Ecto neural progenitor cell (in vitro differentiated cells): ENCODE results near the gene MYO5B.

Experiments
- DNase-seq: peaks from one replicate; pipeline ENCODE4 v3.0.0-alpha.2; 2018; ENCODE audit warnings: low spot score

The MYO5B gene

DNA sequence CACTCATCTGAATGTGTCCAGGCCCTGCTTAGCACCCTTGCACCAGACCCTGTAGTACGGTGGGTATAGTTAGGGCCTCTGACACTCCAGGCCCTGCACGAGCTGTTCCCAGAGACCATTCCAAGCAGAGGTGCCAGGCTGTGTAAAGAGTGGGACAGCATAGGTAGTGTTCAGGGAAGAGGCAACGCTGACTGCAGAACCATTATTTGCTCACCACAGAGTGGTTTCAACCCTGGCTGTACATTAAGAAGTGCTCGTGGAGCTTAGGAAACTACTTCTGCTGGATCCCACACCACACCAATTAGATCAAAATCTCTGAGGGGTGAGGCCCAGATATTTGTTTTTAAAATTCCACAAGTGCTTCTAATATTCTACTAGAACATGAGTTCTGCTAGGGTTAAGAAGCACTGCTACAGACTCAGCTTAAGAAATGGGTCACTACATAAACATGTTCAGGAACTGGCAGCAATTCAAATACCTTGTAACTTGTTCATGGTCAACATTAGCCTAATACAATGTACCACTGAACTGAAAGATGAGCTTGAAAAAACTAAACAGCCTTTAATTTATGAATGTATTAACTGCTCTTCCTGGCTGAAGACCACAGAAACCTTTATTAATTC is 183.0 kb downstream of the MYO5B start:
- no peak for DNase-seq

DNA sequence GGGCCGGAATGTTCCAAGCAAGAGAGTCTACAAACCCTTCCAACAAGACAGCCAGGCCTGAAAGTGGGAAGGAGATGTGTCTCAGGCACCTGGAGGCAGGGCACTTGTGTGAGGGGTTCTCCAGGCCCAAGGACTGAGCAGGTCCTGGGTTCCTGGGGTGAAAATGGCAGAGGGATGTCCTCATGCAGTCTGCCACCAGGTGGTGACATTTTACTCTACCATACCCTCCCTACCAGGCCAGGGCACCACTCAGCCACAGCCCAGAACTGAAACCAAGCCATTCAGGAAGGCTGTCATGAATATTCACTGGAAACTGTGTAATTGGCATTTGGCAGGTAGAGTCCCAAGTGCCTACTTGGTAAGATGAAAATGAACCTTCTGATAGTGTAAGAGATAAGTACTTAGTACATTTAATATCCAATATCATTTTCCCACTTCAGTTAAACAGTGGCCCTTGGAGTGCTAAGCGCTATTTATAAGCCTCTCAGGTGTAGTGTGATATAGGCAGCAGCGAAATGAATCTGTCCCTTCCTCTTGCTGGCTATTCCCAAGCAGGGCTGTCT is 185.1 kb downstream of the MYO5B start:
- DNase-seq = peak; percentile 60

DNA sequence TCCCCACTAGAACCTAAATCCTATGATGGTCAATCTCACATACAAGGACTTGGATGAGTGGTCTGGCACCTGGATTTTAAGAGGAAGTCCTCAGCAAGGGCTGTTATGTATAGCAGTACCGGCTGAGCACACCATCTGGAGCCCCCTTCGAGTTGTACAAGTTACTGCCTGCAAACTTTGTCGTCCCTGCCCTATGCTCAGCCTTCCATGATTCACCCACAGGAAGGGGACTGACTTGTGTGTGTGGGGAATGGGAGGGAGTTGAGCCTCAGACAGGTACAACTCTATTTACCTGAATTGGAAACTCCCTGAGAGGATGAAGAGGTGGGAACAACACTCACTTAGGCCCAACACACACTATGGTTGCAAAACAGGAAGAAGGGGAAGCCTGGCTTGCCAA is 186.6 kb downstream of the MYO5B start:
- DNase-seq = no peak

GRCh38 chr18:50006470-50007046 is 188.4 kb downstream of the MYO5B start:
- no peak for DNase-seq

GRCh38 chr18:50004013-50004412 is 190.9 kb downstream of the MYO5B start:
- DNase-seq = no peak

GRCh38 chr18:50002781-50003180 is 192.2 kb downstream of the MYO5B start:
- no peak for DNase-seq

- no peak for DNase-seq
These were observed 194.7 kb downstream of the MYO5B start for GRCh38 chr18:50000227-50000626.

GRCh38 chr18:49999128-49999527 is 195.8 kb downstream of the MYO5B start:
- DNase-seq = no peak

DNA sequence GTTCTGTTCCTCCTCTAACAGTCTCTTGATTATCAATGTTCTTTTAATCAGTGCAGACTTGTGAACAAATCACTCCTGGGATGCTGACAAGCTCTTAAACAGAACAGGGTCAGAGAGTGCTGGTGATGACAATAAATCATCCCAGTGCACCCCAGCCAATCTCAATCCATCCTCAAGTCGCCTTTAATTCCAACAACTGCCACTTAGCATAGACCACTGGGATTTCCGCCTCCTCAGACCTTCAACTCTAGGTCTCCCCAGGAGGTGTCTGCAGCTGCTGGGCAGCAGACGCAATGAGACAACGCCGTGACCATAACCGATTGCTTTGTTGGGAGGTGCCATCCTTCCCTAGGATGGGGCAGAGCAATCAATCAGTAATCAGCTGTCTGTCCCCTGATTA is 197.4 kb downstream of the MYO5B start:
- no peak for DNase-seq

DNA sequence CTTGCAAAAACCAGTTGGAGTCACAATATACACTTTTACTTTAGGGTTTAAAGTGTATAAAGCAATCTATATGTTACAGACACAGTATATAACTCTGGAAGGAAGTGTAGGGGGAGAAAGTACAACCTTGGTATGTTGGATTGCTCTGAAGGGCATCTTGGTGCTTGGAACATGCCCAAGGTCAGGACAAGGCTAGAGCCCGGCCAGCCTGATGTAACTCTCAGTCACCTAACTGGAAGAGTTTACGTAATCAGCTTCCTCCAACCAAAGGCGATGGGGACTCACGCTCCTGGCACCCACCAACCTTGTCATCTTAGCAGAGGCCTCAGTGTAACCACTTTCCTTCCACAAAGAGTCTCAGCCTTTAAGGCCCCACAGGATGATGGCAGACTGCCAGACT is 200.5 kb downstream of the MYO5B start:
- no peak for DNase-seq

DNA sequence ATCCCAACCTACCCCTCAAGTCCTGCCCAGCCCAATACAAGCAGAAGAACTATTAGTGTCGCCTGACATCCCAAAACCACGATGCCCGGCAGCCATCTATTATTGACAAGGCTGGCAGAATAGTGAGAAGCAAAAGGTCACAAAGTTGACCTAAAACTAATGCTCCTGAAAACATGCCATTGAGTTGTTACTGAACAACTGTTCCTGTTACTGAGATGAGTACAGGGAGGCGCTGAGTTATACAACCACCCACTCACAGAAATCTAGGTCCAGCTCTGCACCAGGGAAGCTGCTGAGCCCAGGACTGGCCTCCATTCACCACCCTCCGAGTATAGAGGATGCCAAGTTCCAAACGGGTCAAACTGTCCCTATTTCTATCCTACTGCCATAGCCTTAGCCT is 201.6 kb downstream of the MYO5B start:
- no peak for DNase-seq

- no peak for DNase-seq
These were observed 206.2 kb downstream of the MYO5B start for GRCh38 chr18:49988733-49989132.

- no peak for DNase-seq
These were observed 206.8 kb downstream of the MYO5B start for GRCh38 chr18:49988101-49988500.

GRCh38 chr18:49985236-49985635 is 209.7 kb downstream of the MYO5B start:
- DNase-seq = no peak

DNA sequence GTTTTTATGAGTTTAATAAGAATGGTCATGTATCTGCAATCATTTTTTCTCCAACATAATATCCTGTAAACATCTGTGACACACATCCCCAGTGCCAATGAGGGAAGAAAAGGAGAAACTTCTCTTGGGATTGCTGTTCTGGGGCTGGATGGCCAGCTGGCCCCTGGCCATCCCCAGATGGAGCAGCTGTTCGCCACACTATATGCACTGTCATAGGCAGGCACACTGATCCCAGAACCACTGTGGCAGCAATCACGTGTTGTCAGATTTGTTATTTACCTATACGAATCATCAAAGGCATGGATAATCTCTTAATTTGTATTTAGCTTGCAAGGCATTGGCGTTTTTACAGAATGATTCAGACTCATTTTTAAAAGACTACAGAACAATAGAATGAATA is 214.1 kb downstream of the MYO5B start:
- DNase-seq = no peak

DNA sequence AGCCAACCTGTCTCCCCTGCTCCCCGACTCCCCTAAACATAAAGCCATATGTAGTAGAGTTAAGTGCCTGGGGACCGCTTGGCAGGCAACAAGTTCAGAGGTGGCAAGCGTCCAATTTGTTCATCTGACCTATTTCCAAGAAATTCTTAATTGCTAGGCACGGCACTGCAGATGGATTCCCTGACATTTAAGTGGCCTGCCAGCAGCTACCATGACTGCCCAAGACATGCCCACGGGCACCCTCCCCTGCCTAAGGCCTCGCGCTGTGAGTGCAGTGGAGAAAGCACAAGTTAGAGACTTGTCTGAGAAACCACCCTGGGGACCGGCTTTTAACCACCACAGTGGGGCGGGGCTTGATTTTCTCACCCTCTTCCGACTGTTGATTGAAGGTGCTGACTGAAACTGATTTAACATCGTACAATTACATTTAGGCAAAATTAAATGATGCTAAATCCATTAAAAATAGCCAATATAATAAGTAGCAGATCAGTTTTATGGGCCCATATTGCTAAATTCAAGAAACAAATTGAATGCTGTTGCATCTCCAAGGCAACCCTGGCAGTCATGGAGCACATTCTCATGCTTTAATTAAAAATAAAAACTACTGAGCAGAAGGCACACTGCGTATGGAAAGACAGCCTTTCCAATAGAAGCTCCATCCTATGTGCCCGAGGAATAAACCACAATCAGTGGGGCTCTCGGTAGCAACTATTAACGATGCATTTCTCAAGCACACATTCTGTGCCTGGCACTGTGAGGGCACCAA is 218.0 kb downstream of the MYO5B start:
- DNase-seq = no peak

GRCh38 chr18:49976001-49976400 is 218.9 kb downstream of the MYO5B start:
- no peak for DNase-seq

GRCh38 chr18:49974079-49974478 is 220.9 kb downstream of the MYO5B start:
- no peak for DNase-seq

DNA sequence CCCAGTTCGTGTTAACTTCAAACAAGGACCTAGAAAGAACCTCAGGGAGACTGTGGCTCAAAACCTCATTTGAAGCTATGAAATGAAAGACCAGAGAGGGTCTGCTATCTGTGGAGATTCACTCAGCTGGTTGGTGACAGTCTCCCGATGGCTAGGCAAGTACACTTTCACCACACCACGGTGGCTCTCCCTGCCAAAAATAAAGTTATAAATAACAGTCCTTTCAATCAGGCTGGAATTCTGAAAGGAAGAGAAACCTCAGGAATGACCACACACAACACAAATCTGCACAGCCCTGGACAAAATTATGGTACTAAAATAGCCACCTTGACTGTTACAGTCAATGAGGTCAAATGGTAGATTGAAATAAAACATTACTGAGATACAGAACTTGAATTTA is 221.4 kb downstream of the MYO5B start:
- no peak for DNase-seq

GRCh38 chr18:49972535-49972934 is 222.4 kb downstream of the MYO5B start:
- DNase-seq = no peak

DNA sequence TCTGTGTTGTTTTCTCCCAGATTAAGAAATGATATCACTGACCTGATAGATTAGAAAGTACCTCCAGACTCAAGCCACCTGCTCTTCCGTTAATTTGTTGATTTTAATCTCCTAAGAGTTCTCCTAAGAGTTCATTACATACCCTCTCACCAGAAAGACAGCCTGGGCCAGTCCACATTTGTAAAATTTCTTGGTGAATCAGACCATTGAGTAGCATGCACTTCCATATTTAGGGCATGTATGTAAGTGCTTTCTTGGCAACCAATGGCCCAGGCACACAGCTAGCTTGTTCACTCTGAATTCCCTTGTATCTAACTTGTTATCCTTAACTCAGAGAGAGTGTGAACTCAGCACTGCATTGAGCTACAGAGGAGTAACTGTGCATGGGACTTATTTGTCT is 223.5 kb downstream of the MYO5B start:
- DNase-seq = no peak

GRCh38 chr18:49970319-49970718 is 224.6 kb downstream of the MYO5B start:
- DNase-seq = no peak

- DNase-seq = no peak
These were observed 226.2 kb downstream of the MYO5B start for GRCh38 chr18:49968644-49969309.
